HG02588 (cell line): Measurements from ENCODE around the gene POU2AF3.

Experiments used
- ATAC-seq: cut with Tn5 transposase; IDR thresholded peaks from one replicate; pipeline ENCODE4 v1.9.1; 2021; ENCODE audit warnings: mild to moderate bottlenecking, moderate library complexity; ENCODE audit not compliant: unreplicated experiment

Gene POU2AF3

GRCh38 chr11:111325259-111325658 lies 26.9 kb downstream of the POU2AF3 start:
- no peak for ATAC-seq

GRCh38 chr11:111326824-111327223 lies 28.5 kb downstream of the POU2AF3 start:
- ATAC-seq: no peak

- no peak for ATAC-seq
Observed at GRCh38 chr11:111327908-111328624, 29.7 kb downstream of the POU2AF3 start.

- ATAC-seq: no peak
Observed at GRCh38 chr11:111329306-111330204, 31.2 kb downstream of the POU2AF3 start.

- no peak for ATAC-seq
Observed at GRCh38 chr11:111330234-111330893, 32.0 kb downstream of the POU2AF3 start.

GRCh38 chr11:111331711-111332479 lies 33.5 kb downstream of the POU2AF3 start:
- no peak for ATAC-seq

GRCh38 chr11:111334532-111335502 lies 36.5 kb downstream of the POU2AF3 start:
- ATAC-seq: no peak

- ATAC-seq: no peak
Observed at GRCh38 chr11:111335549-111335948, 37.2 kb downstream of the POU2AF3 start.

- no peak for ATAC-seq
Observed at GRCh38 chr11:111336062-111336461, 37.7 kb downstream of the POU2AF3 start.

GRCh38 chr11:111336582-111337256 lies 38.4 kb downstream of the POU2AF3 start:
- no peak for ATAC-seq

GRCh38 chr11:111339758-111340388 lies 41.5 kb downstream of the POU2AF3 start:
- ATAC-seq: no peak

- no peak for ATAC-seq
Observed at GRCh38 chr11:111342329-111342728, 44.0 kb downstream of the POU2AF3 start.

- ATAC-seq: no peak
Observed at GRCh38 chr11:111344032-111344431, 45.7 kb downstream of the POU2AF3 start.

GRCh38 chr11:111347002-111347722 lies 48.8 kb downstream of the POU2AF3 start:
- no peak for ATAC-seq

- ATAC-seq: no peak
Observed at GRCh38 chr11:111347723-111348115, 49.4 kb downstream of the POU2AF3 start.

GRCh38 chr11:111348147-111348546 lies 49.8 kb downstream of the POU2AF3 start:
- ATAC-seq: no peak

GRCh38 chr11:111349191-111349695 lies 50.9 kb downstream of the POU2AF3 start:
- ATAC-seq: no peak

- ATAC-seq: no peak
Observed at GRCh38 chr11:111350811-111351210, 52.5 kb downstream of the POU2AF3 start.
